Retinal pigment epithelial cell (primary cell): ENCODE measurements around the gene CEBPG.

Experiments used
- DNase-seq: peaks from one replicate; pipeline ENCODE4 v3.0.0-alpha.2; 2010; ENCODE audit warnings: low read depth
- H3K4me3 ChIP-seq: 2 replicates; pipeline ENCODE4 v1.5.1; 2011; ENCODE audit warnings: mild to moderate bottlenecking, low read length, control low read depth, moderate library complexity
- CTCF ChIP-seq: conservative IDR thresholded peaks from 2 replicates; pipeline ENCODE4 v1.5.1; 2011; ENCODE audit warnings: low read depth, low read length, control low read depth, inconsistent platforms

CEBPG gene

GRCh38 chr19:33350538-33351309 is 22.8 kb upstream of the CEBPG start:
- no peak for DNase-seq
- TF ChIP-seq CTCF = no peak
- H3K4me3 ChIP-seq = no peak overlapping the region

GRCh38 chr19:33355535-33355934 is 18.0 kb upstream of the CEBPG start:
- H3K4me3 ChIP-seq = no peak overlapping the region
- no peak for DNase-seq
- no peak for TF ChIP-seq CTCF

GRCh38 chr19:33357556-33357955 is 16.0 kb upstream of the CEBPG start:
- no peak for TF ChIP-seq CTCF
- no peak for DNase-seq

GRCh38 chr19:33358408-33358807 is 15.1 kb upstream of the CEBPG start:
- no peak overlapping the region for H3K4me3 ChIP-seq
- TF ChIP-seq CTCF = no peak
- no peak for DNase-seq

More at GRCh38 chr19:33357556-33357955, 16.0 kb upstream of the CEBPG start:
- no peak overlapping the region for H3K4me3 ChIP-seq

- no peak overlapping the region for H3K4me3 ChIP-seq
- no peak for TF ChIP-seq CTCF
- DNase-seq = no peak
These were observed 13.9 kb upstream of the CEBPG start for GRCh38 chr19:33359581-33359980.

- TF ChIP-seq CTCF = no peak
- H3K4me3 ChIP-seq = no peak overlapping the region
- no peak for DNase-seq
These were observed 10.8 kb upstream of the CEBPG start for GRCh38 chr19:33362508-33363228.

- TF ChIP-seq CTCF = no peak
- H3K4me3 ChIP-seq = no peak overlapping the region
- no peak for DNase-seq
These were observed 10.0 kb upstream of the CEBPG start for GRCh38 chr19:33363476-33363875.
